ENCODE results near the gene CORO2B. TPM values are rescaled to one million over a fixed set of nuclear protein-coding genes. Genes with fewer than 3 reads are reported as not detected.

The CORO2B gene
- total and polyA plus RNA-seq, 2 of the 4 experiments (the other 2 are of a cell fraction) = 9.3 to 39.3 TPM

- Histone ChIP-seq H3K36me3 (ENCODE audit: control insufficient read depth, insufficient read depth, low read length) (no peaks in the 10 kb centered on the region), H2AK5ac (ENCODE audit: low read depth, low read length) (no peak overlapping the region), H2AK9ac (replicated peaks; ENCODE audit: low read depth, low read length, poor library complexity) (no peak overlapping the region), H3K14ac (replicated peaks; ENCODE audit: low read depth, low read length) (no peak overlapping the region), H4K91ac (ENCODE audit: insufficient read depth, low read depth, low read length) (no peak overlapping the region), H3K4ac (ENCODE audit: low read depth, low read length) (no peak overlapping the region), H2BK5ac (ENCODE audit: low read depth, low read length, poor library complexity, severe bottlenecking) (no peak overlapping the region), H3K27ac (ENCODE audit: insufficient read depth, low read length) (no peak overlapping the region), H3K56ac (ENCODE audit: extremely low read depth, insufficient read depth, low read length) (no peak overlapping the region), H3K4me2 (ENCODE audit: low read depth, low read length) (no peak overlapping the region), H3K4me3 (ENCODE audit: insufficient read depth, low read depth, low read length) (no peak overlapping the region), H2BK120ac (ENCODE audit: low read depth, low read length) (no peak overlapping the region), H4K5ac (ENCODE audit: low read depth, low read length) (no peak overlapping the region), H2BK20ac (ENCODE audit: low read depth, low read length) (no peak overlapping the region), H2BK15ac (ENCODE audit: low read depth, low read length) (no peak overlapping the region), H3K9ac (ENCODE audit: low read depth, low read length) (no peak overlapping the region), H3K18ac (ENCODE audit: low read depth, low read length) (no peak overlapping the region), H3K27me3 (ENCODE audit: control insufficient read depth, insufficient read depth, low read length) (no peaks in the 10 kb centered on the region), H3K9me1 (ENCODE audit: insufficient read depth, low read length) (peaks cover 14% of the 10 kb centered on the region), H2AFZ (replicated peaks; ENCODE audit: low read length, poor library complexity) (no peak overlapping the region), H3K23ac (ENCODE audit: low read depth, low read length) (no peak overlapping the region), H3K79me1 (ENCODE audit: low read depth in 1 of 2, low read length in 2 of 2) (peaks cover 0 to 3% of the 10 kb centered on the region in 2 experiments; a peak in 1 of 4 replicates), H4K8ac (ENCODE audit: low read depth in 2 of 2, low read length in 2 of 2) (no peak overlapping the region), H3K9me3 (ENCODE audit: control insufficient read depth, insufficient read depth, low read length) (no peaks in the 10 kb centered on the region), H4K20me1 (ENCODE audit: insufficient read depth, low read length) (no peaks in the 10 kb centered on the region; the same call in 1 of the 2 replicates), H3K4me1 (ENCODE audit: control insufficient read depth, insufficient read depth, low read length) (peaks cover 3% of the 10 kb centered on the region; the same call in 1 of the 2 replicates)
- no peak for DNase-seq
- dilution Hi-C loops (cut with HindIII; ENCODE audit: low sequenced_read_pairs, unreplicated experiment) = no loop called here
- ATAC-seq (ENCODE audit: low read depth) = no peak
- TF ChIP-seq MAFK (IDR thresholded peaks at IDR 0.05; ENCODE audit: low read depth, low read length) = peak; percentile 43
- no peak for TF ChIP-seq CHD1 (IDR thresholded peaks at IDR 0.05; ENCODE audit: low read depth, low read length)
- BruUV-seq (replicated peaks) = no TSS peak
- no CpG with 5 or more reads among the region's 4 CpGs for WGBS, 2 experiments (ENCODE audit: extremely low coverage in 2 of 2, insufficient read length in 1 of 2)
- in situ Hi-C loops (cut with MboI; ENCODE audit: low sequenced_read_pairs) = no loop called here
- intact Hi-C loops (cut with micrococcal nuclease) = no loop called here
- ChIA-PET POLR2A (ENCODE audit: unreplicated experiment) (no interaction called here), CTCF (no interaction called here)
Measured at GRCh38 chr15:68694111-68694510, 115.3 kb downstream of the CORO2B start.
